SK-N-SH treated with all-trans-retinoic acid at 6 μM for 48 hours (cell line): Measurements from ENCODE around the gene PRKCE.
A peak's percentile ranks its signal among the peaks of the same experiment; 100 is the strongest.

Experiments
- ATAC-seq: fragments of 200-7000 bp; cut with Tn5 transposase; 3 replicates; pipeline ENCODE4 v1.9.1; 2020; ENCODE audit warnings: mild to moderate bottlenecking, moderate library complexity
- CREB5 ChIP-seq: fragments of 250-450 bp; sonication (Bioruptor Pico); IDR thresholded peaks from 2 replicates; pipeline ENCODE4 v1.5.1; 2020; ENCODE audit warnings: low read depth, mild to moderate bottlenecking, moderate library complexity
- CSRNP3 ChIP-seq: fragments of 250-450 bp; sonication (Bioruptor Pico); IDR thresholded peaks from 2 replicates; pipeline ENCODE4 v1.5.1; 2021; ENCODE audit warnings: mild to moderate bottlenecking, moderate library complexity
- ESRRG ChIP-seq: fragments of 250-450 bp; sonication (Bioruptor Pico); IDR thresholded peaks from 2 replicates; pipeline ENCODE4 v1.6.1; 2021; ENCODE audit warnings: mild to moderate bottlenecking
- ISL1 ChIP-seq: fragments of 250-450 bp; sonication (Bioruptor Pico); IDR thresholded peaks from 2 replicates; pipeline ENCODE4 v2.1.2; 2022; ENCODE audit warnings: mild to moderate bottlenecking, moderate library complexity
- OSR1 ChIP-seq: fragments of 250-450 bp; sonication (Bioruptor Pico); IDR thresholded peaks from 2 replicates; pipeline ENCODE4 v1.8.0; 2022; ENCODE audit warnings: moderate library complexity, mild to moderate bottlenecking, inconsistent platforms
- PATZ1 ChIP-seq: fragments of 250-450 bp; sonication (Bioruptor Pico); IDR thresholded peaks from 2 replicates; pipeline ENCODE4 v1.8.0; 2020; ENCODE audit warnings: mild to moderate bottlenecking, moderate library complexity, borderline replicate concordance
- POU6F1 ChIP-seq: fragments of 250-450 bp; sonication (Bioruptor Pico); IDR thresholded peaks from 2 replicates; pipeline ENCODE4 v1.8.0; 2021; ENCODE audit warnings: low read depth, mild to moderate bottlenecking, moderate library complexity, borderline replicate concordance
- RARB ChIP-seq: fragments of 250-450 bp; sonication (Bioruptor Pico); IDR thresholded peaks from 2 replicates; pipeline ENCODE4 v1.8.0; 2021; ENCODE audit warnings: mild to moderate bottlenecking, moderate library complexity
- TCF4 ChIP-seq: fragments of 250-450 bp; sonication (Bioruptor Pico); IDR thresholded peaks from 2 replicates; pipeline ENCODE4 v1.8.0; 2021; ENCODE audit warnings: mild to moderate bottlenecking, moderate library complexity, borderline replicate concordance
- TOX ChIP-seq: fragments of 250-450 bp; sonication (Bioruptor Pico); IDR thresholded peaks from 2 replicates; pipeline ENCODE4 v1.8.0; 2021; ENCODE audit warnings: mild to moderate bottlenecking, moderate library complexity, borderline replicate concordance
- TSHZ2 ChIP-seq: fragments of 250-450 bp; sonication (Bioruptor Pico); IDR thresholded peaks from 2 replicates; pipeline ENCODE4 v1.5.0; 2020; ENCODE audit warnings: mild to moderate bottlenecking, moderate library complexity
- ZC3H10 ChIP-seq: fragments of 250-450 bp; sonication (Bioruptor Pico); IDR thresholded peaks from 2 replicates; pipeline ENCODE4 v1.5.1; 2021; ENCODE audit warnings: mild to moderate bottlenecking, moderate library complexity
- ZFP30 ChIP-seq: fragments of 450-650 bp; formaldehyde crosslinking; IDR thresholded peaks from 2 replicates; pipeline ENCODE4 v1.5.0; 2022; ENCODE audit warnings: mild to moderate bottlenecking, moderate library complexity
- ZNF70 ChIP-seq: fragments of 450-650 bp; formaldehyde crosslinking; IDR thresholded peaks from 2 replicates; pipeline ENCODE4 v1.5.0; 2020; ENCODE audit warnings: mild to moderate bottlenecking, moderate library complexity

The PRKCE gene

GRCh38 chr2:45741161-45741850 is 89.8 kb downstream of the PRKCE start:
- no peak for ATAC-seq
- no peak for TF ChIP-seq POU6F1 (CRISPR knock-in tag)
- TF ChIP-seq TSHZ2 (CRISPR knock-in tag), result no peak
- TF ChIP-seq CSRNP3 (CRISPR knock-in tag), result no peak
- no peak for TF ChIP-seq ZFP30 (CRISPR knock-in tag)
- no peak for TF ChIP-seq RARB (CRISPR knock-in tag)
- no peak for TF ChIP-seq ZC3H10 (CRISPR knock-in tag)
- no peak for TF ChIP-seq OSR1 (CRISPR knock-in tag)

- TF ChIP-seq TCF4 (CRISPR knock-in tag) (peak; percentile 66; the same call in 1 of the 2 replicates), CREB5 (CRISPR knock-in tag) (0 out of 2 replicates have a peak, but pooled peaks have one; percentile 8), ISL1 (CRISPR knock-in tag) (peak; percentile 37; the same call in 1 of the 2 replicates), RARB (CRISPR knock-in tag) (no peak), ZNF70 (CRISPR knock-in tag) (no peak)
- peak; percentile 60 for ATAC-seq
These were observed 92.3 kb downstream of the PRKCE start for GRCh38 chr2:45743531-45744396.

GRCh38 chr2:45745231-45745630 is 93.8 kb downstream of the PRKCE start:
- ATAC-seq, result no peak

More at GRCh38 chr2:45745231-45745630, 93.8 kb downstream of the PRKCE start:
- TF ChIP-seq ISL1 (CRISPR knock-in tag) (no peak), TOX (CRISPR knock-in tag) (no peak), ZFP30 (CRISPR knock-in tag) (no peak), POU6F1 (CRISPR knock-in tag) (no peak), PATZ1 (no peak), ESRRG (CRISPR knock-in tag) (no peak), TSHZ2 (CRISPR knock-in tag) (no peak)
- TF ChIP-seq, all 23 proteins: peak for 0
